Esophagus (tissue), 2 donors: Measurements from ENCODE around the gene MYO1H. TPM values are rescaled to one million over a fixed set of nuclear protein-coding genes. Genes with fewer than 3 reads are reported as not detected.

Source experiments
- H3K27ac ChIP-seq, 2 donors: one replicate each; pipeline ENCODE4 v1.5.1; 2013; ENCODE audit warnings: low read depth in 2 of 2, mild to moderate bottlenecking in 2 of 2, inconsistent platforms in 1 of 2, low read length in 1 of 2, moderate library complexity in 1 of 2
- H3K27me3 ChIP-seq, 2 donors: one replicate each; pipeline ENCODE4 v1.6.1; 2013; ENCODE audit warnings: low read length in 2 of 2, control low read depth in 1 of 2, mild to moderate bottlenecking in 1 of 2; ENCODE audit not compliant: insufficient read depth in 2 of 2, control insufficient read depth in 1 of 2
- H3K36me3 ChIP-seq, 2 donors: one replicate each; pipeline ENCODE4 v1.6.1; 2013; ENCODE audit warnings: low read length in 1 of 2; ENCODE audit not compliant: control insufficient read depth in 2 of 2, insufficient read depth in 2 of 2
- H3K4me1 ChIP-seq, 2 donors: one replicate each; pipeline ENCODE4 v1.6.1; 2013; ENCODE audit warnings: low read length in 1 of 2; ENCODE audit not compliant: control insufficient read depth in 2 of 2, insufficient read depth in 2 of 2
- H3K4me3 ChIP-seq, 2 donors: one replicate each; pipeline ENCODE4 v1.5.1; 2013; ENCODE audit warnings: low read length in 2 of 2, mild to moderate bottlenecking in 2 of 2, low read depth in 1 of 2, moderate library complexity in 1 of 2
- H3K9me3 ChIP-seq, 2 donors: one replicate each; pipeline ENCODE4 v1.6.1; 2013; ENCODE audit warnings: mild to moderate bottlenecking in 2 of 2, low read depth in 1 of 2, low read length in 1 of 2, moderate library complexity in 1 of 2; ENCODE audit not compliant: control insufficient read depth in 2 of 2, insufficient read depth in 1 of 2
- WGBS, 2 donors: extraction: QIAGEN DNeasy Blood & Tissue Kit; methylation state at CpG; one replicate each; pipeline ENCODE4 v1.1.7; 2013; 5-methylcytosine and 5-hydroxymethylcytosine counted together
- polyA plus RNA-seq, 2 donors: library from polyadenylated mRNA; stranded (reverse); fragments of 200-250 nt; gene quantifications; one replicate each; pipeline ENCODE4 v1.2.3, GENCODE V29; 2013
- donor health status: healthy with polysubstance abuse.
- donor health status: Bipolar disorder and iron deficiency.

MYO1H gene
- polyA plus RNA-seq, 2 donors: 0.62 to 0.86 TPM

GRCh38 chr12:109448707-109449390 lies 101.1 kb downstream of the MYO1H start:
- no peak overlapping the region for H3K4me3 ChIP-seq
- no peaks in the 10 kb centered on the region for H3K27me3 ChIP-seq
- peaks cover 0 to 2% of the 10 kb centered on the region in 2 donors for H3K4me1 ChIP-seq
- no peak overlapping the region for H3K27ac ChIP-seq
- WGBS, 2 donors: 92 to 94% methylated on average over 8 of the region's 8 CpGs
- no peaks in the 10 kb centered on the region for H3K9me3 ChIP-seq
- H3K36me3 ChIP-seq: peaks cover 10 to 34% of the 10 kb centered on the region in 2 donors

- 76 to 84% methylated on average over 16 of the region's 16 CpGs for WGBS, 2 donors
- peak overlapping the region in 1 of 2 donors; percentile 24 for H3K27ac ChIP-seq
- H3K4me3 ChIP-seq: no peak overlapping the region
- H3K27me3 ChIP-seq: no peaks in the 10 kb centered on the region
- H3K9me3 ChIP-seq: no peaks in the 10 kb centered on the region
- peaks cover 13 to 34% of the 10 kb centered on the region in 2 donors for H3K36me3 ChIP-seq
- peaks cover 0 to 2% of the 10 kb centered on the region in 2 donors for H3K4me1 ChIP-seq
These were observed 102.3 kb downstream of the MYO1H start for GRCh38 chr12:109449845-109450532.

GRCh38 chr12:109450980-109451379 lies 103.3 kb downstream of the MYO1H start:
- H3K27ac ChIP-seq: peak overlapping the region in 1 of 2 donors; percentile 24

GRCh38 chr12:109451400-109451799 lies 103.7 kb downstream of the MYO1H start:
- Histone ChIP-seq H3K27ac (no peak overlapping the region), H3K27me3 (no peaks in the 10 kb centered on the region), H3K4me1 (peaks cover 0 to 2% of the 10 kb centered on the region in 2 donors), H3K36me3 (peaks cover 25 to 45% of the 10 kb centered on the region in 2 donors), H3K9me3 (no peaks in the 10 kb centered on the region), H3K4me3 (no peak overlapping the region)
- 90 to 91% methylated on average over 23 of the region's 23 CpGs for WGBS, 2 donors

More at GRCh38 chr12:109450980-109451379, 103.3 kb downstream of the MYO1H start:
- Histone ChIP-seq H3K4me1 (peaks cover 0 to 2% of the 10 kb centered on the region in 2 donors), H3K36me3 (peaks cover 21 to 42% of the 10 kb centered on the region in 2 donors), H3K27me3 (no peaks in the 10 kb centered on the region), H3K4me3 (no peak overlapping the region), H3K9me3 (no peaks in the 10 kb centered on the region)
- 61 to 69% methylated on average over 4 of the region's 4 CpGs for WGBS, 2 donors

- Histone ChIP-seq H3K36me3 (peaks cover 27 to 45% of the 10 kb centered on the region in 2 donors), H3K4me1 (peaks cover 0 to 2% of the 10 kb centered on the region in 2 donors), H3K27ac (no peak overlapping the region), H3K9me3 (no peaks in the 10 kb centered on the region), H3K27me3 (no peaks in the 10 kb centered on the region), H3K4me3 (no peak overlapping the region)
- 83 to 85% methylated on average over 2 of the region's 2 CpGs for WGBS, 2 donors
These were observed 104.8 kb downstream of the MYO1H start for GRCh38 chr12:109452489-109452888.

- Histone ChIP-seq H3K36me3 (peaks cover 23 to 49% of the 10 kb centered on the region in 2 donors), H3K4me1 (peaks cover 5 to 11% of the 10 kb centered on the region in 2 donors), H3K27ac (no peak overlapping the region), H3K4me3 (no peak overlapping the region), H3K27me3 (no peaks in the 10 kb centered on the region), H3K9me3 (no peaks in the 10 kb centered on the region)
- 91 to 93% methylated on average over 1 of the region's 1 CpG for WGBS, 2 donors
These were observed 108.0 kb downstream of the MYO1H start for GRCh38 chr12:109455706-109456105.

- 58 to 65% methylated on average over 4 of the region's 4 CpGs for WGBS, 2 donors
- Histone ChIP-seq H3K36me3 (peaks cover 23 to 36% of the 10 kb centered on the region in 2 donors), H3K9me3 (no peaks in the 10 kb centered on the region), H3K4me1 (peaks cover 16 to 24% of the 10 kb centered on the region in 2 donors), H3K4me3 (no peak overlapping the region), H3K27me3 (no peaks in the 10 kb centered on the region), H3K27ac (peak overlapping the region; percentile 71 to 83)
These were observed 110.4 kb downstream of the MYO1H start for GRCh38 chr12:109458086-109458485.

- no peak overlapping the region for H3K4me3 ChIP-seq
- no peaks in the 10 kb centered on the region for H3K9me3 ChIP-seq
- H3K4me1 ChIP-seq: peaks cover 18 to 28% of the 10 kb centered on the region in 2 donors
- no peaks in the 10 kb centered on the region for H3K27me3 ChIP-seq
- peaks cover 18 to 30% of the 10 kb centered on the region in 2 donors for H3K36me3 ChIP-seq
- WGBS, 2 donors: 67 to 70% methylated on average over 6 of the region's 6 CpGs
- peak overlapping the region; percentile 71 to 83 for H3K27ac ChIP-seq
These were observed 111.1 kb downstream of the MYO1H start for GRCh38 chr12:109458771-109459208.

GRCh38 chr12:109459247-109459646 lies 111.5 kb downstream of the MYO1H start:
- Histone ChIP-seq H3K36me3 (peaks cover 14 to 29% of the 10 kb centered on the region in 2 donors), H3K27ac (peak overlapping the region; percentile 47 to 71)
- 68 to 70% methylated on average over 6 of the region's 6 CpGs for WGBS, 2 donors

More at GRCh38 chr12:109459247-109459646, 111.5 kb downstream of the MYO1H start:
- no peaks in the 10 kb centered on the region for H3K27me3 ChIP-seq
- no peak overlapping the region for H3K4me3 ChIP-seq
- peaks cover 18 to 32% of the 10 kb centered on the region in 2 donors for H3K4me1 ChIP-seq
- H3K9me3 ChIP-seq: no peaks in the 10 kb centered on the region
